HepG2 (cell line): Measurements from ENCODE around the gene PIGW. TPM values are rescaled to one million over a fixed set of nuclear protein-coding genes. Genes with fewer than 3 reads are reported as not detected.

Experiments used
- ATF7-NPFF ChIP-seq: sonication (generic); formaldehyde crosslinking; IDR thresholded peaks from 2 replicates; pipeline ENCODE4 v1.8.1; 2023; ENCODE audit warnings: mild to moderate bottlenecking, low read depth, missing genetic modification reagents, moderate library complexity
- BCL6 ChIP-seq: IDR thresholded peaks from 2 replicates; pipeline ENCODE4 v1.6.1; 2016; ENCODE audit warnings: missing genetic modification reagents, missing compliant biosample characterization
- CHD2 ChIP-seq: IDR thresholded peaks from 2 replicates; pipeline ENCODE4 v1.6.1; 2011; ENCODE audit warnings: low read depth, low read length, improper control_type of control experiment
- E2F5 ChIP-seq: sonication (generic); formaldehyde crosslinking; conservative IDR thresholded peaks from 2 replicates; pipeline ENCODE4 v1.4.0; 2020; ENCODE audit warnings: missing genetic modification reagents
- ETV6 ChIP-seq: sonication (generic); formaldehyde crosslinking; conservative IDR thresholded peaks from 2 replicates; pipeline ENCODE4 v1.4.0; 2020; ENCODE audit warnings: missing genetic modification reagents
- FOSL1 ChIP-seq: sonication (generic); formaldehyde crosslinking; IDR thresholded peaks from 2 replicates; pipeline ENCODE4 v1.9.0; 2021; ENCODE audit warnings: missing genetic modification reagents, borderline replicate concordance
- FOXA3 ChIP-seq: IDR thresholded peaks from 2 replicates; pipeline ENCODE4 v1.6.1; 2016; ENCODE audit warnings: missing genetic modification reagents, missing compliant biosample characterization
- KAT7 ChIP-seq: IDR thresholded peaks from 2 replicates; pipeline ENCODE4 v1.6.1; 2018; ENCODE audit warnings: borderline replicate concordance, missing compliant biosample characterization
- KDM4B ChIP-seq: sonication (generic); formaldehyde crosslinking; IDR thresholded peaks from 2 replicates; pipeline ENCODE4 v1.4.0; 2020; ENCODE audit warnings: missing genetic modification reagents
- LCORL ChIP-seq, 2 experiments: fragments of 450-650 bp in 1 of 2; sonication (generic) in 1 of 2; formaldehyde crosslinking in 1 of 2; IDR thresholded peaks; 2 replicates each; pipeline versions ENCODE4 v1.5.0 to v1.6.1; 2017 to 2020; ENCODE audit warnings: antibody characterized with exemption in 1 of 2, missing genetic modification reagents in 1 of 2
- MAFF ChIP-seq: IDR thresholded peaks from 2 replicates; pipeline ENCODE4 v1.6.1; 2011; ENCODE audit warnings: low read depth, low read length, improper control_type of control experiment
- MEIS1 ChIP-seq: sonication (generic); formaldehyde crosslinking; IDR thresholded peaks from 2 replicates; pipeline ENCODE4 v1.9.0; 2021; ENCODE audit warnings: mild to moderate bottlenecking, missing genetic modification reagents, moderate library complexity, borderline replicate concordance
- MNT ChIP-seq: fragments of 450-650 bp; IDR thresholded peaks from 2 replicates; pipeline ENCODE4 v1.6.1; 2016
- NR3C1 ChIP-seq: sonication (generic); formaldehyde crosslinking; IDR thresholded peaks from 2 replicates; pipeline ENCODE4 v1.4.0; 2020; ENCODE audit warnings: missing genetic modification reagents
- RCOR2 ChIP-seq: IDR thresholded peaks from 2 replicates; pipeline ENCODE4 v1.6.1; 2016; ENCODE audit warnings: missing biosample characterization, missing genetic modification reagents
- THAP11 ChIP-seq: IDR thresholded peaks from 2 replicates; pipeline ENCODE4 v1.6.1; 2016; ENCODE audit warnings: missing biosample characterization, missing genetic modification reagents
- THYN1 ChIP-seq: sonication (generic); formaldehyde crosslinking; IDR thresholded peaks from 2 replicates; pipeline ENCODE4 v1.8.1; 2023; ENCODE audit warnings: low read depth, mild to moderate bottlenecking, moderate library complexity, missing genetic modification reagents, borderline replicate concordance
- ZBTB21 ChIP-seq: sonication (generic); formaldehyde crosslinking; IDR thresholded peaks from 2 replicates; pipeline ENCODE4 v1.4.0; 2020; ENCODE audit warnings: missing genetic modification reagents
- ZBTB26 ChIP-seq: IDR thresholded peaks from 2 replicates; pipeline ENCODE4 v1.6.1; 2016; ENCODE audit warnings: missing compliant biosample characterization, missing genetic modification reagents, borderline replicate concordance
- ZBTB39 ChIP-seq: sonication (generic); formaldehyde crosslinking; IDR thresholded peaks from 2 replicates; pipeline ENCODE4 v1.5.0; 2020; ENCODE audit warnings: missing genetic modification reagents
- ZMYM4 ChIP-seq: sonication (generic); formaldehyde crosslinking; IDR thresholded peaks from 2 replicates; pipeline ENCODE4 v1.8.1; 2023; ENCODE audit warnings: mild to moderate bottlenecking, missing genetic modification reagents
- ZNF10 ChIP-seq: sonication (generic); formaldehyde crosslinking; IDR thresholded peaks from 2 replicates; pipeline ENCODE4 v1.4.0; 2020; ENCODE audit warnings: mild to moderate bottlenecking, low read depth, missing genetic modification reagents, borderline replicate concordance
- ZNF205 ChIP-seq: IDR thresholded peaks from 2 replicates; pipeline ENCODE4 v1.6.1; 2018; ENCODE audit warnings: missing biosample characterization, missing genetic modification reagents
- ZNF282 ChIP-seq: fragments of 450-650 bp; IDR thresholded peaks from 2 replicates; pipeline ENCODE4 v1.6.1; 2018; ENCODE audit not compliant: partially characterized antibody
- ZNF720 ChIP-seq: sonication (generic); formaldehyde crosslinking; IDR thresholded peaks from 2 replicates; pipeline ENCODE4 v1.4.0; 2020; ENCODE audit warnings: missing genetic modification reagents
- ZNF737 ChIP-seq: sonication (generic); formaldehyde crosslinking; IDR thresholded peaks from 2 replicates; pipeline ENCODE4 v1.5.0; 2020; ENCODE audit warnings: missing genetic modification reagents, mild to moderate bottlenecking, borderline replicate concordance
- polyA plus RNA-seq, 8 experiments: library from polyadenylated mRNA; depleted of rRNA in 3 of 8; stranded (reverse) in 7 of 8; unstranded in 1 of 8; fragments of >200 nt; fragmentation: Illumina TruSeq in 4 of 8; extraction: Trizol in 4 of 8; gene quantifications; 2 replicates each; pipeline versions ENCODE4 v1.2.1 to v1.2.3, GENCODE V29; 2011 to 2016; ENCODE audit warnings: low read depth in 4 of 8, missing spikeins in 1 of 8, mixed read lengths in 1 of 8; ENCODE audit not compliant: insufficient read depth in 1 of 8
- total RNA-seq, 5 experiments: library from RNA; depleted of rRNA; stranded (reverse); fragments of >200 nt; fragmentation: Illumina TruSeq; extraction: Trizol; gene quantifications; 2 replicates each; pipeline ENCODE4 v1.2.3, GENCODE V29; 2016; ENCODE audit warnings: low read depth in 1 of 5

The PIGW gene
- total and polyA plus RNA-seq, 2 of the 13 experiments (the other 11 are each of a cell fraction or from before 2014, with no cell fraction given) = 9.0 to 24.0 TPM

- TF ChIP-seq ZBTB39 (CRISPR knock-in tag) = no peak
- TF ChIP-seq ATF7-NPFF (CRISPR knock-in tag) = no peak
- no peak for TF ChIP-seq KDM4B (CRISPR knock-in tag)
- TF ChIP-seq FOSL1 (CRISPR knock-in tag) = no peak
- TF ChIP-seq MEIS1 = no peak
- TF ChIP-seq THAP11 (CRISPR knock-in tag) = no peak
- 0 out of 2 replicates have a peak, but pooled peaks have one; percentile 11 for TF ChIP-seq ZBTB21
- TF ChIP-seq ZMYM4 (CRISPR knock-in tag) = no peak
- TF ChIP-seq ETV6 (CRISPR knock-in tag) = 0 out of 2 replicates have a peak, but pooled peaks have one; percentile 46
- TF ChIP-seq ZNF10 (CRISPR knock-in tag) = no peak
- TF ChIP-seq FOXA3 (CRISPR knock-in tag) = peak; percentile 33; the same call in 1 of the 2 replicates
- no peak for TF ChIP-seq ZNF720 (CRISPR knock-in tag)
- TF ChIP-seq LCORL (IDR thresholded peaks at IDR 0.05) = no peak
- no peak for TF ChIP-seq LCORL (CRISPR knock-in tag; IDR thresholded peaks at IDR 0.05)
- TF ChIP-seq CHD2 = no peak
- TF ChIP-seq ZNF282 = no peak
- no peak for TF ChIP-seq NR3C1 (CRISPR knock-in tag)
- no peak for TF ChIP-seq ZNF205 (CRISPR knock-in tag)
- TF ChIP-seq RCOR2 (CRISPR knock-in tag) = no peak
- peak; percentile 36; the same call in 1 of the 2 replicates for TF ChIP-seq BCL6 (CRISPR knock-in tag)
- TF ChIP-seq THYN1 = no peak; the same call in 1 of the 2 replicates
- 0 out of 2 replicates have a peak, but pooled peaks have one; percentile 29 for TF ChIP-seq E2F5 (CRISPR knock-in tag)
- TF ChIP-seq ZNF737 (CRISPR knock-in tag) = no peak
- no peak for TF ChIP-seq MNT
- TF ChIP-seq MAFF = no peak
- TF ChIP-seq ZBTB26 (CRISPR knock-in tag) = no peak
- no peak for TF ChIP-seq KAT7
Observed at GRCh38 chr17:36533935-36534839, 600 bp upstream of the PIGW start (continued).
